SH-SY5Y (cell line): Measurements from ENCODE around the gene HDDC3.

Experiments
- GATA2 ChIP-seq: IDR thresholded peaks from 2 replicates; pipeline ENCODE4 v1.6.1; 2011; ENCODE audit warnings: mild to moderate bottlenecking, low read depth, low read length
- GATA3 ChIP-seq: IDR thresholded peaks from 2 replicates; pipeline ENCODE4 v1.6.1; 2011; ENCODE audit warnings: low read depth, mild to moderate bottlenecking, low read length, moderate library complexity

GRCh38 chr15:90902040-90902839 is 30.1 kb downstream of the HDDC3 start:
- TF ChIP-seq GATA2, result no peak
- no peak for TF ChIP-seq GATA3
